EH (cell line): ENCODE measurements around the gene PKNOX2.

Experiments
- DNase-seq: peaks from one replicate; pipeline ENCODE4 v3.0.0-alpha.2; 2015; ENCODE audit warnings: low read depth

PKNOX2 gene

GRCh38 chr11:125235071-125235471 is 70.5 kb downstream of the PKNOX2 start:
- no peak for DNase-seq

GRCh38 chr11:125236072-125236825 is 71.7 kb downstream of the PKNOX2 start:
- no peak for DNase-seq

- no peak for DNase-seq
Measured at GRCh38 chr11:125239585-125240560, 75.3 kb downstream of the PKNOX2 start.

- DNase-seq: no peak
Measured at GRCh38 chr11:125241104-125241503, 76.6 kb downstream of the PKNOX2 start.

GRCh38 chr11:125242141-125242775 is 77.7 kb downstream of the PKNOX2 start:
- no peak for DNase-seq

- DNase-seq: no peak
Measured at GRCh38 chr11:125244166-125244565, 79.6 kb downstream of the PKNOX2 start.

GRCh38 chr11:125245299-125245698 is 80.7 kb downstream of the PKNOX2 start:
- DNase-seq: peak; percentile 23

GRCh38 chr11:125247431-125247830 is 82.9 kb downstream of the PKNOX2 start:
- DNase-seq: no peak

GRCh38 chr11:125250318-125251213 is 86.0 kb downstream of the PKNOX2 start:
- no peak for DNase-seq

- no peak for DNase-seq
Measured at GRCh38 chr11:125251214-125251545, 86.6 kb downstream of the PKNOX2 start.

- DNase-seq: no peak
Measured at GRCh38 chr11:125251956-125252355, 87.4 kb downstream of the PKNOX2 start.

GRCh38 chr11:125253289-125253688 is 88.7 kb downstream of the PKNOX2 start:
- DNase-seq: no peak

- DNase-seq: no peak
Measured at GRCh38 chr11:125253795-125254525, 89.4 kb downstream of the PKNOX2 start.

- DNase-seq: no peak
Measured at GRCh38 chr11:125256541-125257189, 92.1 kb downstream of the PKNOX2 start.

- DNase-seq: peak; percentile 8
Measured at GRCh38 chr11:125257190-125257579, 92.6 kb downstream of the PKNOX2 start.

- no peak for DNase-seq
Measured at GRCh38 chr11:125257751-125258150, 93.2 kb downstream of the PKNOX2 start.

- DNase-seq: peak; percentile 8
Measured at GRCh38 chr11:125258291-125259032, 93.9 kb downstream of the PKNOX2 start.

- peak; percentile 3 for DNase-seq
Measured at GRCh38 chr11:125261588-125261987, 97.0 kb downstream of the PKNOX2 start.

- no peak for DNase-seq
Measured at GRCh38 chr11:125262194-125262829, 97.8 kb downstream of the PKNOX2 start.
